HG03103 (cell line): ENCODE measurements around the gene BRIP1.
A peak's percentile ranks its signal among the peaks of the same experiment; 100 is the strongest.
"Not testable (repeated sequence)": the region's sequence is repeated elsewhere in the genome, so short reads cannot be mapped to it uniquely, and the experiment has no call there.

Experiments used
- ATAC-seq: cut with Tn5 transposase; IDR thresholded peaks from one replicate; pipeline ENCODE4 v1.9.1; 2021; ENCODE audit warnings: low read depth; ENCODE audit not compliant: unreplicated experiment

BRIP1 gene

GRCh38 chr17:61862975-61863800, at the start of gene BRIP1:
Gene BRIP1, minus strand, starts transcription at chr17:61863528. Its CDS starts 1,989 bp downstream, at chr17:61861539.
- peak; percentile 93 for ATAC-seq

GRCh38 chr17:61908292-61909037, 45.1 kb upstream of the BRIP1 start:
- ATAC-seq: no peak

- ATAC-seq: no peak
These were observed 44.0 kb upstream of the BRIP1 start for GRCh38 chr17:61907361-61907760.

- no peak for ATAC-seq
These were observed 40.9 kb upstream of the BRIP1 start for GRCh38 chr17:61904094-61904710.

- no peak for ATAC-seq
These were observed 39.9 kb upstream of the BRIP1 start for GRCh38 chr17:61903251-61903650.

- ATAC-seq: no peak
These were observed 34.3 kb upstream of the BRIP1 start for GRCh38 chr17:61897548-61898180.

- ATAC-seq: no peak
These were observed 32.1 kb upstream of the BRIP1 start for GRCh38 chr17:61895391-61895790.

- not testable (repeated sequence) for ATAC-seq
These were observed 31.0 kb upstream of the BRIP1 start for GRCh38 chr17:61894310-61894709.

- not testable (repeated sequence) for ATAC-seq
These were observed 24.4 kb upstream of the BRIP1 start for GRCh38 chr17:61887733-61888132.

- not testable (repeated sequence) for ATAC-seq
These were observed 22.5 kb upstream of the BRIP1 start for GRCh38 chr17:61885865-61886264.

- ATAC-seq: no peak
These were observed 21.5 kb upstream of the BRIP1 start for GRCh38 chr17:61884864-61885263.

GRCh38 chr17:61880589-61881102, 17.3 kb upstream of the BRIP1 start:
- no peak for ATAC-seq

GRCh38 chr17:61878984-61879612, 15.8 kb upstream of the BRIP1 start:
- ATAC-seq: no peak

GRCh38 chr17:61878520-61878919, 15.2 kb upstream of the BRIP1 start:
- ATAC-seq: no peak

GRCh38 chr17:61877837-61878236, 14.5 kb upstream of the BRIP1 start:
- no peak for ATAC-seq

- ATAC-seq: no peak
These were observed 12.5 kb upstream of the BRIP1 start for GRCh38 chr17:61875804-61876203.

- ATAC-seq: no peak
These were observed 12.0 kb upstream of the BRIP1 start for GRCh38 chr17:61875285-61875684.

- ATAC-seq: no peak
These were observed 10.7 kb upstream of the BRIP1 start for GRCh38 chr17:61874075-61874474.

- ATAC-seq: no peak
These were observed 8.8 kb upstream of the BRIP1 start for GRCh38 chr17:61872099-61872498.

- ATAC-seq: no peak
These were observed 5.8 kb upstream of the BRIP1 start for GRCh38 chr17:61869138-61869537.
